NCI-H774 (cell line): ENCODE measurements around the gene NUDT14.
A peak's percentile ranks its signal among the peaks of the same experiment; 100 is the strongest.

Experiments used
- DNase-seq: peaks from one replicate; lab custom pipeline; 2025; lab: John Stamatoyannopoulos, UW

The NUDT14 gene

DNA sequence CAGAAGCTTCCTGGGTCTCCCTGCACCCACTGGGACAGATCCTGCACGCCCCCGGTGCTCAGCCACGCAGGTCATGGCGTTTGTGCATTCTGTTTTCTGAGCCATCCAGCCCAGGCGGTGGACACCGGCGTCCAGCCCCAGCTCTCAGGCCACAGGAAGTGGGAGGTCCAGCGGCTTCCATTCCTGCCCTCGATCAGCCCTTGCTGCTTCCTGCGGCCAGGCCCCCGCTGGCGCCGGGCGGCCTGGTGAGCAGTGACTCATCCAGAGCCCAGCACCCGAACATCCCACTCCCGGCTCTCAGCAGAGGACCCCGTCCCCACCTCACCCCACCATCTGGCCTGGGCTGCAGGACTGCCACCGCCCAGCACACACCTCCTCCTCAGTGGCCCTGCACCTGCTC, 18.0 kb upstream of the NUDT14 start:
- DNase-seq = no peak

DNA sequence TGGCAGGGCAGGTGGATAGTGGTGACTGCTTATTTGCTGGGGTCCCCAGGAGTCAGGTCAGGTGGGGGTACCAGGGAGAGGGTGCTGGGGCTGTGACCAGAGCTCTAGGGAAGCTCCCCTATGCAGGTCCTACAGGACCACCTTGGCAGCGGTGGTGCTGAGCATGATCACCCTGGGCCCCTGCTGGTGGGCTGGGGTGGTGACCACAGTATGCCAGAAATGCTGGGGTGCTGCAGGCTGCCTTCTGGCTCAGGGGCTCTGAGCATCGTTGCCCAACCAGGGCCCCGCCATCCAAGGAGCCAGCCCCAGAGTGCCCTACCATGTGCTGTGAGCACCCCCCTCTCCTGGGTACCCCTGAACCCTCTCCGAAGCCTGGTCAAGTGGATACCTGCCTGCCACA, 17.5 kb upstream of the NUDT14 start:
- DNase-seq = no peak

DNA sequence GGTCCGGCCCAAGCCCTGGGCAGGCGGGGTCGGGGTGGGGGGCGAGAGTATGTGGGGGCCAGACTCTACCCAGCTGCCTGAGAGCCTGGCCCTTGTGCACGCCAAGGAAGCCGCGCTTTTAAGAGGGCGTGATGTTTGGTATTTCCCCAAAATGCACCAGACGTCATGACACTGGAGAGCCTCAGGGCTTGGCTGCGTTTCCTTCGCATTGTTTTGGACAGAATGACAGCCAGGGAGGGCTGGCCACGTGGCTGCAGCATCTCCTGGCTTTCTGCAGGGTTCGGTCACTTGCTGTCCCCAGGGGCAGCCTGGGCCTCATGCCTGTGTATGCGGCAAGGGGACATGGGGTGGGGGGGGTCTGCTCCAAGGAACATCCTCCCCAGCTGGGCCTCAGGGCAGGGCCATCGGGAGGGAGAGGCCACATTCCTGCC, 16.1 kb upstream of the NUDT14 start:
- DNase-seq = no peak

DNA sequence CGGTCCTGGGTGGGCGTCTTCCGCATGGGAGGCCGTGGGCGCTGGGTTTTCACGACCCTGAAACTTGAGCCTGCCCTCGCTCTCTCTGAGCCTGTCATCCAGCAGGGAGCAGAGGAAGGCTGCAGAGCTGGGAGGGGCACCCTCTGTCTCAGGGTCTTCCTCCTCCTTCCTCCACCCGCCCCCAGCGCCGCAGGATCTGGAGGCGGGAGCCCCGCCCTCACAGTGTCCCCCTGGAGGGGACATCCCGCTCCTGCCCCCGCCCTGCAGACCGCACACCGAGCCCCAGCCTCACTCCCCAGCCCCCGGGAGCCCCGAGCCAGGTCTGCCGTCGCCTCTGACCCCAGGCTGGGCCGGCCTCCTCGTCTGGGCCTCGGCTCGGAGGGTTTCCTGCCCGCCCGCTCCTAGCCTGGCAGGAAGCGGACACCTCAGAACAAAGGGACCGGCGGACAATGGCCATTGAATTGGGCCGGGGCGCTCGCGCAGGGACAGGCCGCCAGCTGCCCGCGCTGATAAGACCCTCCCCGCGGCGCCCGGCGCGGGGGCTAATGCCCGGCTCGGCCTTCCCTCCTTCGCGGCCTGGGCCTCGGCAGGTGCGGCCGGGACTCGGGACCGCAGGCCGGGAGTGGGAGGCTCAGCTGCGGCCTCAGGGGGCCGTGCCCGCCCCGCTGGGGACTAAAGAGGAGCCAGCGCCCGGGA, 15.3 kb upstream of the NUDT14 start:
- DNase-seq = no peak

DNA sequence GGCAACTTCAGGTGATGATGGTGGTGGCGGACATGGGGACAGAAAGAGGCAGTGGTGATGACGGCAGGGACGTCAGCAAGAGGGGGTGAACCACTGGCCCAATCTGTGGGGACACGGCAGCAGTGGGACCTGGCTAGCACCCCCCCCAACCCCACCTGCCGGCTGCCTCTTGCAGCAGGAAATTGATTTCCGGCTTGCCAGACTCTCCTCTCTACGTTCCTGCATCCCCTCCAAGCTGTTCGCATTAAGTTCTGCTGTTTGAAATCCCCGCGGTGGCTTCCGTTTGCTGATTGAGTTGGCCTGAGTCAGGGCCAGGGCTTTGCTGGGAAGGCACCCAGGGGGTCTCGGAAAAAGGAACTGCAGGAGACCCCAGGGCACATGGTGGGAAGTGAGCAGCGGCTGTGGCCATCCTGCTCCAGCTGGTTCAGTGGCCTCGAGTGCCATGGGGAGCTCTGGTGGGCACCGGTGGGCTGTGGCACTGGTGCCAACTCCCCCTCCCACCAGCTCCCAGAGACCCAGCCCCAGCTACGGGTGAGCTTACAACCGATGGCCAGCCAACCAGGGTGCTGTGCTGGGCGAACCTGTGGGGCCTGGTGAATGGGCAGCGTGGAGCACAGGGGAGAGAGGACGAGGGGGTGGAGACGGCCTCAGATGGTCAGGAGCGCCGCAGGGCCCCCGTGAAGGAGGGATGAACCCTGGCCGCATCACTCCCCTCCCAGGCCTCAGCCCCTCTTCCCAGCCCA, 14.6 kb upstream of the NUDT14 start:
- no peak for DNase-seq

DNA sequence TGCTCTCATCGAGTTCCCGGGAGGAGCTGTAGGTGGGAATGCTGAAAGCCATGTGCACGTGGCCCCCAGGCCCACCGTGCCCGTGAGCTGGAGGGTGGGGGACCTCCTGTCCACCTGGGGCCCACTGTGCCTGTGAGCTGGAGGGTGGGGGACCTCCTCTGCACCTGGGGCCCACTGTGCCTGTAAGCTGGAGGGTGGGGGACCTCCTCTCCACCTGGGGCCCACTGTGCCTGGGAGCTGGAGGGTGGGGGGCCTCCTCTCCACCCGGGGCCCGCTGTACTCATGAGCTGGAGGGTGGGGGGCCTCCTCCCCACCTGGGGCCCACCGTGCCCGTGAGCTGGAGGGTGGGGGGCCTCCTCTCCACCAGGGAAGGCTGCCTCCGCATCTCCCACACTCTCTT, 13.9 kb upstream of the NUDT14 start:
- no peak for DNase-seq

DNA sequence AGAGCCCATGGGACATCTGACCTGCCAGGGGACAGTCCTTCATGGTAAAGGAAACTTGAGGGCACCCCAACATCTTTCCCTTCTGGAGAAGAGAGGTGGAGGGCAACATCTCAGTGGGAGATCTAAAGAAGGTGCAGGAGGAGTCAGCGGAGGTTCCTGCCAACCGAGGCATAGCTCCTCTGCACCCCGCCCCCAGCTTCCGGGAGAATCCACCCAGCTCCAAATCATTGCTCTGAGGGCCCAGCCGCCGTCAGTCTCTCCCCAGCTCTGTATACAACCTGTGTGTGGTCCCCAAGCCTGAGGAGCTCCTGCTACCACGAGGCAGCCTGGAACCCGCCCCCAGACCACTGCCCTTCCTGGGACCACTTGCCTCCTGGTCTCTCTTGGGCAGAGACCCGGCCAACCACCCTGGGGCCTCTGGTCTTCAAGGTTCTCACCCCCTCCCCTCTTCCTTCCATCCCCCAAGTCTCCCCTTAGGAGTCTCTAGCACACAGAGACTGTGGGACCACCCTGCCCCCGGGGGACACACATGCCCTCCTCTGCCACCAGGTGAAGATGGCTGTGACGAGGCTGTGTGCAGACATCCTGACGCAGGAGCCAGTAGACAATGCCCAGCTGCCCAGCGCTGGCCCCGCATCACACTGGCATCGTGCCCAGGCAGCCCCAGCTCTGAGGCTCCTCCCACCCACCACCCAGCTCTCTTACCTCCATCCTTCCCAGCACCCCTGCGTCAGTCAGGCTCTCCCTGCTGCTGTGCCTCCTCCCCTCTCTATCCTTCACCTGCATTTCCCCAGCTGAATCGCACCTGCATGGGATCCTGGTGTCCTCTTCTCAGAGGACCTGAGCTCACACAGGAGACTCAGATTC, 13.0 kb upstream of the NUDT14 start:
- DNase-seq = peak; percentile 70

DNA sequence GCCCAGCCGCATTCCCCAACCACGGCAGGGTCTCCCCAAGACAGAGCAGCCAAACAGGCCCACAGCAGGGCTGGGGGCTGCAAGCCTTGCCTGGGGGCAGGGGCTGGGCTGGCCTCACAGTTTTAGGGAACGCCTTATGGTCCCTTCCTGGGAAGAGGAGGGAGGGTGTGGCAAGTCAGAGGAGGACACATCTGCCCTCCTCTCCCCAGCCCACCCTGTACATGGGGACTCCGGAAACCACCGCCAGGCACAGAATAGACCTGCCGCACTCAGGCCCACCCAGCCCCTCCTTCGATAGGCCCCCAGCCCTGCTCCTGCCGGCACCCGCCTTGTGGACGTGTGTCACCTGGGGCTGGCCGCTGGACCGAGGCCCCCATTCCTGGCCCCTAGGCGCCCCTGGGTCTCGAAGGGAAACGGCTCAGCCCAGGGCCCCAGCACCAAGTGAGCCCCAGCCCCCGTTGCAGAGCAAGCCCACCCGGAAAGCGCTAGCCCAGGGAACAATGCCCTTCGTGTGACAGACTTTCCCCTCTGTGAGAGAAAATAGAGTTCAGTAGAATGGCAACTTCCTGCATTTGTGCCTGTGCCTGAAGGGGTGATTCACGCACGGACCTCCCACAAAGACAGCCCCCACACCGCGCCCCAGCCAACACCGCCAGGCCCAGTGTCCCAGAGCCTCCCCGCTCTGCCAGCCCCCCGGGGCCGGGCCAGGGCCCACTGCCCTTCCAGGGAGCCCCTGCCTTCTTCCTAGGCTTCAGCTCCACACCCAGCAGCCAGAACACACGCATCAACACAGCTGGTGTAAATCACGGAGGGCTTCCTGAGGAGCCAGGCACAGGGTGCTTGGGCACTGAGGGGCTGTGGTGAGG, 12.0 kb upstream of the NUDT14 start:
- DNase-seq = no peak

DNA sequence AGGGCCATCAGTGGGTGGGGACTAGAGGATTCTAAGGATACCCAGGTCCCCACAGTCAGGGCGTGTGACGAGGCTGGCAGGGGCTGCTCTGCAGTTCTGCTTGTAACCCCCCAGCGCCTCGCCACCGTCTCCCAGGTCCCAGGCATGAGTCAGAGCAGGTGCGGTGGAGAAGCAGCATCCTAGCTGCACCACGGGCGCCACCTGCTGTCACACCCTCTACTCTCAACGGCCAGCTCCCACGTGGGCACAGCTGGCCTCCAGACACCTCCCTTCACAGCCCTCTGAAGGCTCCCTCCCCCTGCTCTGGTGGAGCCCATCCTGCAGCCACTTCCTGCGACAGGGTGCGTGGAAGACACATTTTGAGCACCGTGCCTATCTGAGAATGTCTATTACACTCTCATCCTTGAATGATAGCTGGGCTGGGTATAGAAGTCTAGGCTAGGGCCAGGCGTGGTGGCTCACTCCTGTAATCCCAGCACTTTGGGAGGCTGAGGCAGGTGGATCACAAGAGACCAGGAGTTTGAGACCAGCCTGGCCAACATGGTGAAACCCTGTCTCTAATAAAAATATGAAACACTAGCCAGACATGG, 6.9 kb upstream of the NUDT14 start:
- DNase-seq = peak; percentile 58

DNA sequence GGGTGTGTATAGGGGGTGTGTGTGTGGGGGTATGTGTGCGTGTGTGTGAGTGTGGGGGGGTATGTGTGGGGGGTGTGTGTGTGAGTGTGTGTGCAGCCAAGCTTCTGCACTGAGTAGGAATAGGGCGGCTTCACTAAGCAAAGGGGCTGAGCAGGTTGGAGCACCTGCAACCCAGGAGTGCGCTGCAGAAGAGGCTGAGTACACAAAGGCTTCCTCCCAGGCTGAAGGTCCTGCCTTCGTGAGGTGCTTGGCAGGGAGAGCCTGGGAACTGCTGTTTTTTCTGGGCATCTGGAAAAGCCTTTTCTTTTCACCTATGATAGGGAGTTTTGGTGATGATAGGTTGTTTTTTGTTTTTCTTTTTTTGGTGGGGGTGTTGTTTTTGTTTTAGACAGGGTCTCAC, 6.0 kb upstream of the NUDT14 start:
- peak; percentile 33 for DNase-seq

DNA sequence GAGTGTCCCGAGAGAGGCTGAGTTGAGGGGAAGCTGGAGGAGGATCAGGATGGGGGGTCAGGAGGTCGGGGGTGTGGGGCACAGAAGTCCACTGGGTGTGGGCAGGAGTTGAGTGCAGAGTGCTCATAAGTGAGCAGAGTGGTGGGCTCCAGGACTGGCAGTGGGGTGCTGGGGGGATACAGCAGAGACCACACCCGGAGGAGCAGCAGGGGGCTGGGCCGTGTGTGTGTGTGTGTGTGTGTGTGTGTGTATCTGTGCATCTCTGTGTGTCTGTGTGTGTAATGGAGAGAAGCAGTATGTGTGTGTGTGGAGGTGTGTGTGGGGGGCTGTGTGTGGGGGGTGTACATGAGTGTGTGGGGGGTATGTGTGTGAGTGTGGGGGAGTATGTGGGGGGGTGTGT, 4.9 kb upstream of the NUDT14 start:
- no peak for DNase-seq

DNA sequence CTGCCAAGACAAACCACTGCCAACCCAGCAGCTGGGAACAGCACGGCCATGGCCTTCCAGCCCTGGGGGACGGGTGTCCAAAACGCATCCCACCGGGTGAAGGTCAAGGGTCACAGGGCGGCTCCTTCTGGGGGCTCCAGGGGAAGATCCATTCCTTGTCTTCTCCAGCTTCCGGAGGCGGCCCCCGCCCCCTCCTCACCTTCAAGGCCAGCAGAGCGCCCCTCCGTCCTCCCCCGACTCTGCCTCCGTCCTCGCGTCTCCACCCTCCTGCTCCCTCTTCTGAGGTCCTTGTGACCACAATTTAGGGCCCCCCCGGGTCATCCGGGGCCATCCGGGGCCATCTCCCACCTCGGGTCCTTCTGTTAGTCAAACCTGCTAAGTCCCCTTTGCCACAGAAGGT, 3.9 kb upstream of the NUDT14 start:
- no peak for DNase-seq

DNA sequence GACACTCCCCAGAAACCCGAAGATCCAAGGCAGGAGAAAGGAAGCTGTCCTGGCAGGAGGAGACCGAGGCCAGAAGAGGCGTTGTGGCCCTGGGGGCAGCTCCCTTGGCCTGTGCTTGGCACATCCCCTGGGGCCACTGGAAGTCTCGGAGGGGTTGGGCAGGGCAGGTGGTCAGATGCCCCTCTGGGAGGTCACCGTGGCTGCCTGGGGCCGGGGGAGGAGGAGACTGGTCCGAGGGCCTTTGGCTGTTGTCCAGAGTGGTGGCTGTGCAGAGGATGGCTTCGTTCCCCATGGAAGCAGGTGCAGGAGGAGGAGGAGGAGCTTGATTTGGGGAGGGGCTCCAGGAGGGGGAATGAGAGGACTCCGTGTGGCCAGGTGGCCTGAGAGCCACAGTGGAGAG, 3.3 kb upstream of the NUDT14 start:
- DNase-seq = peak; percentile 42

DNA sequence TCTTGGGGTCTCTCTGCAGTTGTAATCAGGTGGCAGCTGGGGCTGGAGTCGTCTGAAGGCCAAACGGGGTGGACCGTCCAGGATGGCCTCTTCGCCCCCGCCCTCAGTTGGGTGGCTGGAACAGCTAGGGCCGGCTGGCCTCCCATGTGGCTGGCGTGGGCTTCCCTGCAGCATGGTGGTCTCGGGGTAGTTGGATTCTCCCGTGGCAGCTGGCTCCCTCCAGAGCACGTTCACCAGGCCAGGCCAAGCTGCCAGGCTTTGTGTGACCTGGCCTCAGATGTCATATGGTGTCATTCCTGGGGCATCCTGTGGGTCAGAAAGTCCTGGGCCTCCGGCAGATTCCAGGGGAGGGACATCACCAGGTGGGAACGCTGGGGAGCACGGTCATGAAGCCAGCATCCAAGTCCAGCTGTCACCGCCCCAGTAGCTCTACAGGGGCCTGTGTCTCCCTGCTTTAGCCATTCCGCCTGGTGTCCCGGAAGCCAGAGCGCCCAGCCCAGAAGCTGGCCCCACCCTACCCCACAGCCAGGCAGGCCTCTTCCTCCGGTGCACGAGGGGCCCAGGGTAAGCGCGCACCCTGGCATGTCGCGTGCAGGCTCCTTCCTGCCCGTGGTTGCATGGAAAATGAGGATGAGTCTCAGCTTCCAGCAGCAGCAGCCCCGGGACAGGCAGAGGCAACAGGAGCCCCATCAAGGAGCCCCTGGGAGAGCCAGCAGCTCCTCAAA, 1.3 kb upstream of the NUDT14 start:
- no peak for DNase-seq

DNA sequence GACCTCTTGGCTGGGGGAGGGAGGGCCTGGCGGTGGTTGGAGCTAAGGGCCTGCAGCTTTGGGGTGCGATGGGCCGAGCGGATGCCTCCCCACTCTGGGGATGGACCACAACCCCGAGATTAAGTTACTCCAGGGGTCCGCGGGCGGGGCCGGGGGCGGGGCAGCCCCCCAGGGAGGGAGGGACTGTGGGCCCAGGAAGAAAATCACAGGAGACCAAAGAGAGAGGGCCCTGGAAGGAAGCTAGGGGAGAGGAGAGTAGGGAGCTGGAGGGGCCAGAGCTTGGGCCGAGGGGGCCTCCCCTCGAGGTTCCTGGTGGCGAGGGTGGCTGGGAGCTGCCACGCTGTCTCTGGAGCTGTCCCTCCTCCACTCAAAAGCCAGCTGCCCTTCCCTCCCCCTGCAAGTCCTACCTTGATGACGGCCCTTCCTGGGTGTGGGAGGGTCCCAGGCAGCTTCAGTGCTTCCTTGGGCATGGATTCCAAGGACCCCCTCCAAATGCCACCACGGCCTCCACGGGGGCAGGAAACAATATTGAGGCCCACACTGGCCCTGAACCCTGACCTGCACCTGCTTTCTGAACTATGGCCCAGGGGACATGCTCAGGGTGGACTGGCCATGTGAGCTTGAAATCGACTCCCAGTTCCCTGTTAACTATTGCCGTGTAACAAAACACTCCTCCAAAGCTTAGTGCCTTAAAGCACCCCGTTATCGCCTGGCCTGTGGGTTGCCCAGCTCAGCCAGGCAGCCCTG, 610 bp upstream of the NUDT14 start:
- no peak for DNase-seq

DNA sequence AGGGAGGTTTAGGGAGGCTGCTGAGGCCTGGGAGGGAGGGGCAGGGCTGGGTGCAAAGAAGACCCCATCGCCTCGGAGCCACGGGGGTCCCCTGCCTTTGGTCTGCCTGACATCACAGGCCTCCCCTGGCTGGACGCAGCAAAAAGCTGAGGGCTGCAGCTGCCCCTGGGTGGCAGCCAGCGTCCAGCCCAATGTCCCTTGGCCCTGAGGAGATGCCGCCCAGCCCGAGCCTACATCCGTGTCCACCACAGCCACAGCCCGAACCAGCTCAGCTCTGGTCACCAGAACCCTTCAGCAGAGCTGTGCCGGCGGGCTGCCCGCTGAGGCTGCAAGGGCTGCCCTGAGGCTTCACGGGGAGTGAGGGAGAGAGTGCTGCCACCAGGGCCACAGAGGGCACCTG, 1.9 kb downstream of the NUDT14 start:
- no peak for DNase-seq

DNA sequence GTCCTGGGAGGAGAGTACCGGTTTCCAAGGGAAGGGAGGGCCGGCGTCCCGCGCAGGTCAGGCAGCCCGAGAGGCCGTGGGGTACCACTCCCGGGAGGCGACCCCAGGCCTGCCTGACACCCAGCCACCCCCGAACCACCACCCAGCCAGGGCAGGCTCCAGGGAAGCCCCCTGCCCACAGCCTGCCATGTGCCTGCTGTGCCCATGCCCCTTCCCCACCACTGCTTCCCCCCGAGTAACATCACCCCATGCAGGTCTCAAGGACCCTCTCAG, 2.3 kb downstream of the NUDT14 start:
- DNase-seq = no peak

DNA sequence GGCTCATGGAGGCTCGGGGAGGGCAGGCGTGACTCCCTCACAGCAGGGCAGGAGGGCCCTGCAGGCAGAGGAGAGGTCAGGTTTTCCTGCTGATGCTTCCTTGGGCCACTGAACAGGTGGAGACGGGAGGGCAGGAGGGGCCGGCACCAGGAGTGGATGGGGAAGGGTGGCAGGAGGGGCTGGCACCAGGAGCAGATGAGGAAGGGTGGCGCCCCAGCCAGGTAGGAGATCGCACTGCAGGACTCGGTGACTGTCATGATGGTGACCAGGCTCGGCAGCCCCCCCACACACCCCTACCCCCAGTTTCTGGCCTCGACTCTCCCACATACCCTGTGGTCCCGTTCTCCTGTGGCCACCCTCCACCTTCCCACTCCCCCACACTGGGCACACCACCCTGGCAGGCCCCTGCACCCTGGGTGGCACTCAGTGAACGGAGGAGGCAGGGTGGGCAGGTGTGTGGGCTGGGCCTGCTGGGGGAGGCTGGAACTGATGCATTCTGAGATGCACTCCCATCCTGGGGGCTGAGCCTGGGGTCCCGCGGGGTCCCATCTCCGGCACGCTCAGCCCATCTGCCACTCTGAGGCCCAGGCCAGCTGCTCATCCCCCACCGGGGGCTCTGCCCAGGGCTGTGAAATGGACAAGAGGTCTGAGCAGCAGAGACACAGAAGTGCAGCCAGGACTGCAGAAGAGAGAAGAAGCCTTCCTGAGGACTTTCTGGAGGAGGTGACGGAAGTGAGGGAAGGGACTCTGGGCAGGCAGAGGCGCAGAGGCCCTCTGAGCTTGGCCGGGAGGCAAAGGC, 2.8 kb downstream of the NUDT14 start:
- DNase-seq = no peak

DNA sequence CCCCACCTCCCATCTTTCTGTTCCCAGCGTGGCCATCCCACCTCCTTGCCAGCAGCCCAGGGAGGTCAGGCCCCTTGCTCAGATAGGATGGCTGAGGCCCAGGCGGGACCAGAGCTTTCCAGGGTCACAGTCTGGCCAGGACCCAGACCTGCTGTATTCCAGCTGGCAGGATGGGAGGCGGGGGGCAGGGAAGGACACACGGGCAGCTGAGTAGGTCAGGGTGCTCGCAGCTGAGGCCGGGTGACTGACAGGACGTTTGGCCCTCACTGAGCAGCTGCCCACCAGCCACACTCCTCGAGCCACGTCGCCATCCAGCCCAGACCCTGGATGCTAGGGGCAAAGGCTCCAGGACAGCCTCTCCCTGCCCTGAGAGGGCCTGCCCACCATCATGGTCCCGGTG, 4.0 kb downstream of the NUDT14 start:
- DNase-seq = no peak

DNA sequence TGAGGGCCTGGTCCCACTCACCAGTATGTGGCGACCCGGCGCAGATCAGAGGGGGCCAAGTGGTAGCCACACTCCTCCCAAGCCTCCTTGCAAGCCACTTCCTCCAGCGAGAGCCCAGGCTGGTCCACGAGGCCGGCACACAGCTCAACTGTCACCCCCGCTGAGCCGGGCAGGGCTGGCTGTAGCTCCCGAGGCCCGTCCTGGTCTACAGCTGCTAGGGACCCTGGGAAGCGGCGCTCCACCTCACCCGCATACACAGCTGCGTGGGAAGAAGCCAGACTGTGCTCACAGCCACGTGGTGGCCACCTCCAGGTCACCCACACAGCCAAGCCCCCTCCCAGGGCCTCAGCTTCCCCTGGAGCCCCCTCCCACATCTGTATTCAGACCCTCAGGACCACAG, 4.6 kb downstream of the NUDT14 start:
- no peak for DNase-seq
